Hepatocyte (in vitro differentiated cells): Measurements from ENCODE around the gene RALGDS. TPM values are rescaled to one million over a fixed set of nuclear protein-coding genes. Genes with fewer than 3 reads are reported as not detected.

Experiments
- DNase-seq: peaks from one replicate; pipeline ENCODE4 v3.0.0-alpha.2; 2016; ENCODE audit warnings: low spot score
- H2AFZ ChIP-seq: fragments of 200-600 bp; sonication (generic); 2 replicates; pipeline ENCODE4 v1.6.0; 2016; ENCODE audit warnings: antibody characterized with exemption, mild to moderate bottlenecking
- H3K27ac ChIP-seq: fragments of 200-600 bp; sonication (generic); 2 replicates; pipeline ENCODE4 v1.5.1; 2016; ENCODE audit warnings: mild to moderate bottlenecking
- H3K27me3 ChIP-seq: fragments of 200-600 bp; sonication (generic); 2 replicates; pipeline ENCODE4 v1.6.1; 2016
- H3K36me3 ChIP-seq: fragments of 200-600 bp; sonication (generic); replicated peaks from 2 replicates; pipeline ENCODE4 v1.5.1; 2016; ENCODE audit warnings: low read depth; ENCODE audit not compliant: insufficient read depth
- H3K4me1 ChIP-seq: fragments of 200-600 bp; sonication (generic); 2 replicates; pipeline ENCODE4 v1.5.1; 2016; ENCODE audit warnings: mild to moderate bottlenecking, moderate library complexity; ENCODE audit not compliant: insufficient read depth
- H3K4me2 ChIP-seq: fragments of 200-600 bp; sonication (generic); 2 replicates; pipeline ENCODE4 v1.6.0; 2016
- H3K4me3 ChIP-seq: fragments of 200-600 bp; sonication (generic); 2 replicates; pipeline ENCODE4 v1.5.1; 2016; ENCODE audit warnings: mild to moderate bottlenecking
- H3K79me2 ChIP-seq: fragments of 200-600 bp; sonication (generic); 2 replicates; pipeline ENCODE4 v1.6.0; 2017; ENCODE audit warnings: mild to moderate bottlenecking
- H3K9me2 ChIP-seq: fragments of 200-600 bp; sonication (generic); replicated peaks from 2 replicates; pipeline ENCODE4 v1.6.0; 2017; ENCODE audit warnings: mild to moderate bottlenecking; ENCODE audit not compliant: insufficient read depth
- H3K9me3 ChIP-seq: fragments of 200-600 bp; sonication (generic); 2 replicates; pipeline ENCODE4 v1.5.1; 2016; ENCODE audit warnings: low read depth, mild to moderate bottlenecking
- H4K20me1 ChIP-seq: fragments of 200-600 bp; sonication (generic); 2 replicates; pipeline ENCODE4 v1.6.0; 2016; ENCODE audit warnings: mild to moderate bottlenecking; ENCODE audit not compliant: insufficient read depth, poor library complexity, severe bottlenecking
- CTCF ChIP-seq: fragments of 200-600 bp; sonication (generic); IDR thresholded peaks from 2 replicates; pipeline ENCODE4 v1.5.1; 2016; ENCODE audit warnings: antibody characterized with exemption, mild to moderate bottlenecking; ENCODE audit not compliant: poor library complexity
- EZH2 ChIP-seq: fragments of 200-600 bp; sonication (generic); IDR thresholded peaks from 2 replicates; pipeline ENCODE4 v1.6.1; 2016; ENCODE audit warnings: antibody characterized with exemption, mild to moderate bottlenecking, borderline replicate concordance
- EZH2phosphoT487 ChIP-seq: fragments of 200-600 bp; sonication (generic); IDR thresholded peaks from one replicate; pipeline ENCODE4 v1.6.1; 2018; ENCODE audit warnings: antibody characterized with exemption, mild to moderate bottlenecking, low read depth, moderate library complexity; ENCODE audit not compliant: unreplicated experiment, severe bottlenecking
- WGBS: methylation state at CpG from one replicate; pipeline ENCODE4 v1.1.6; 2016; ENCODE audit warnings: low lambda C conversion rate; ENCODE audit errors: missing lambda C conversion rate; 5-methylcytosine and 5-hydroxymethylcytosine counted together
- polyA plus RNA-seq: library from polyadenylated mRNA; unstranded; fragments of >200 nt; fragmentation: Nextera tagmentation; extraction: Ambion mirVana; gene quantifications from 2 replicates; pipeline ENCODE4 v1.2.1, GENCODE V29; 2016
- total RNA-seq: library from RNA; depleted of rRNA; stranded (reverse); fragments of >200 nt; gene quantifications from 2 replicates; pipeline ENCODE4 v1.2.3, GENCODE V29; 2014

RALGDS gene
- total and polyA plus RNA-seq, 2 experiments from 2014 or later = 26.9 to 48.0 TPM

GRCh38 chr9:133140174-133140505 is 19.1 kb upstream of the RALGDS start:
- peak; percentile 67 for DNase-seq
- peaks cover 88% of the 10 kb centered on the region for H3K79me2 ChIP-seq
- H4K20me1 ChIP-seq = peaks cover 24% of the 10 kb centered on the region
- peaks cover 47% of the 10 kb centered on the region for H3K4me1 ChIP-seq
- H3K27ac ChIP-seq = peak overlapping the region; percentile 60
- 82% methylated on average over 3 of the region's 4 CpGs for WGBS
- no peaks in the 10 kb centered on the region for H3K36me3 ChIP-seq
- H3K27me3 ChIP-seq = no peaks in the 10 kb centered on the region
- H3K9me3 ChIP-seq = no peaks in the 10 kb centered on the region
- H2AFZ ChIP-seq = no peak overlapping the region
- H3K9me2 ChIP-seq = no peaks in the 10 kb centered on the region
- TF ChIP-seq EZH2phosphoT487 (no peak), CTCF (no peak), EZH2 (no peak)
- H3K4me2 ChIP-seq = no peak overlapping the region
- H3K4me3 ChIP-seq = no peak overlapping the region

GRCh38 chr9:133139246-133140173 is 18.5 kb upstream of the RALGDS start:
- Histone ChIP-seq H3K36me3 (no peaks in the 10 kb centered on the region), H4K20me1 (peaks cover 22% of the 10 kb centered on the region), H2AFZ (no peak overlapping the region), H3K4me1 (peaks cover 48% of the 10 kb centered on the region), H3K9me3 (no peaks in the 10 kb centered on the region), H3K27ac (peak overlapping the region; percentile 60), H3K9me2 (no peaks in the 10 kb centered on the region), H3K79me2 (peaks cover 88% of the 10 kb centered on the region), H3K4me2 (no peak overlapping the region), H3K4me3 (no peak overlapping the region), H3K27me3 (no peaks in the 10 kb centered on the region)
- WGBS = 88% methylated on average over 23 of the region's 24 CpGs
- no peak for TF ChIP-seq EZH2phosphoT487
- TF ChIP-seq EZH2 = no peak
- no peak for TF ChIP-seq CTCF
- peak; percentile 52 for DNase-seq

GRCh38 chr9:133137451-133138231 is 16.6 kb upstream of the RALGDS start:
- H3K27ac ChIP-seq = no peak overlapping the region
- no peak overlapping the region for H3K4me3 ChIP-seq
- H3K4me1 ChIP-seq = peaks cover 51% of the 10 kb centered on the region
- H2AFZ ChIP-seq = no peak overlapping the region
- no peaks in the 10 kb centered on the region for H3K36me3 ChIP-seq
- no peak overlapping the region for H3K4me2 ChIP-seq
- H3K9me2 ChIP-seq = no peaks in the 10 kb centered on the region
- peaks cover 31% of the 10 kb centered on the region for H4K20me1 ChIP-seq
- WGBS = 93% methylated on average over 16 of the region's 16 CpGs
- DNase-seq = no peak
- no peaks in the 10 kb centered on the region for H3K9me3 ChIP-seq
- no peaks in the 10 kb centered on the region for H3K27me3 ChIP-seq
- TF ChIP-seq CTCF (no peak), EZH2phosphoT487 (no peak), EZH2 (no peak)
- H3K79me2 ChIP-seq = peaks cover 85% of the 10 kb centered on the region
